Activated CD4-positive, alpha-beta memory T cell treated with anti-CD3 and anti-CD28 coated beads, Interleukin-2, amount 10 ng/mL, durations not matched to agents 7 days and 5 days (primary cell): ENCODE data around the gene SIRT2. TPM values are rescaled to one million over a fixed set of nuclear protein-coding genes. Genes with fewer than 3 reads are reported as not detected.

Experiments
- CTCF ChIA-PET: fragments of 350-600 bp; sonication (Branson Sonifier 250); formaldehyde crosslinking; loops from one replicate; lab custom pipeline; 2021; ENCODE audit warnings: antibody characterized with exemption, inconsistent platforms; lab: Charles Lee
- POLR2A ChIA-PET: fragments of 350-600 bp; sonication (Branson Sonifier 250); formaldehyde crosslinking; loops from one replicate; lab custom pipeline; 2021; ENCODE audit warnings: antibody characterized with exemption; lab: Charles Lee
- DNase-seq: peaks from one replicate; pipeline ENCODE4 v3.0.0-alpha.2; 2020
- H3K27ac Mint-ChIP-seq: one replicate; pipeline ENCODE4 v1.8.0; 2021; ENCODE audit warnings: mild to moderate bottlenecking, mixed read lengths
- H3K27me3 Mint-ChIP-seq: one replicate; pipeline ENCODE4 v1.8.0; 2021; ENCODE audit warnings: mixed read lengths
- H3K36me3 Mint-ChIP-seq: one replicate; pipeline ENCODE4 v1.8.0; 2021; ENCODE audit warnings: low read depth, mixed read lengths
- H3K4me1 Mint-ChIP-seq: one replicate; pipeline ENCODE4 v1.8.0; 2021; ENCODE audit warnings: mixed read lengths
- H3K4me3 Mint-ChIP-seq: one replicate; pipeline ENCODE4 v1.8.0; 2021; ENCODE audit warnings: mild to moderate bottlenecking, mixed read lengths
- H3K9me3 Mint-ChIP-seq: one replicate; pipeline ENCODE4 v1.8.0; 2021; ENCODE audit warnings: mixed read lengths
- total RNA-seq, 2 experiments: library from RNA; stranded (reverse); gene quantifications; one replicate each; pipeline ENCODE4 v1.2.3, GENCODE V29; 2021

The SIRT2 gene
- total RNA-seq, 2 experiments from 2014 or later, result 51.4 to 53.2 TPM

DNA sequence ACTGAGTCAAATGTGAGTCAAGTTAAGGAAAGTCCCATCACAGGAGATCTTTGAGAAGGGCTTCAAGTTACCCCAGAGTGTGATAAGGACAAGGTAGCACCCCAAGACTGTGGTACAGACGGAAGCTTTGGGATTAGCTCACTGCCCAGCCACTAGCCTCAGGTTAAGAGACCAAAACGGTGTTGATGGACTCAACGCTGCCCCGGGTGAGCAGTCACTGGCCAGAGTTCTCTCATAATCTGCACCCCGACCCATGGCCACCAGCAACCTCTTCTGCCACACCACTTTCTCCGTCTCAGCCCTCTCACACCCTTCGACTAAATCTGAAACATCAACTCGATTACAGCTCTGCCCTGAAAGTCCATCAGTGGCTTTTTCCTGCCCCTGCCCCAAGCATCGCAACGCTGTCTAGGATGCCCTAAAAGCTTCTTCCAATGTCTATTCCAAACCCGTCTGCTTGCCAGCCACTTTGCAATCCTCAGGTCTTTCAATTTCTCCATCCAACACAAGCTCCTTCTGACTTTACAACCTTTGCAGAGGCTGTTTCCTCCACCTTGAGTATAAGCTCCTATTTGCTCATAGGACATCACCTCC is 55.2 kb downstream of the SIRT2 start:
- H3K27me3 Mint-ChIP-seq, result no peaks in the 10 kb centered on the region
- ChIA-PET CTCF (interaction anchor here (0.7 to 1.1 kb wide), 3 partner anchors 9 to 75 kb away, joined by 3 read pairs; no protein-coding TSS in a partner anchor), POLR2A (interaction anchor here (0.6 to 1.3 kb wide), 9 partner anchors 8 to 35 kb away, joined by 3 to 7 read pairs (median 4); partner anchors contain the start of gene ECH1)
- H3K27ac Mint-ChIP-seq, result peak overlapping the region; percentile 93
- H3K4me3 Mint-ChIP-seq, result peak overlapping the region; percentile 16
- peaks cover 87% of the 10 kb centered on the region for H3K4me1 Mint-ChIP-seq
- peaks cover 95% of the 10 kb centered on the region for H3K36me3 Mint-ChIP-seq
- no peak for DNase-seq
- no peaks in the 10 kb centered on the region for H3K9me3 Mint-ChIP-seq

DNA sequence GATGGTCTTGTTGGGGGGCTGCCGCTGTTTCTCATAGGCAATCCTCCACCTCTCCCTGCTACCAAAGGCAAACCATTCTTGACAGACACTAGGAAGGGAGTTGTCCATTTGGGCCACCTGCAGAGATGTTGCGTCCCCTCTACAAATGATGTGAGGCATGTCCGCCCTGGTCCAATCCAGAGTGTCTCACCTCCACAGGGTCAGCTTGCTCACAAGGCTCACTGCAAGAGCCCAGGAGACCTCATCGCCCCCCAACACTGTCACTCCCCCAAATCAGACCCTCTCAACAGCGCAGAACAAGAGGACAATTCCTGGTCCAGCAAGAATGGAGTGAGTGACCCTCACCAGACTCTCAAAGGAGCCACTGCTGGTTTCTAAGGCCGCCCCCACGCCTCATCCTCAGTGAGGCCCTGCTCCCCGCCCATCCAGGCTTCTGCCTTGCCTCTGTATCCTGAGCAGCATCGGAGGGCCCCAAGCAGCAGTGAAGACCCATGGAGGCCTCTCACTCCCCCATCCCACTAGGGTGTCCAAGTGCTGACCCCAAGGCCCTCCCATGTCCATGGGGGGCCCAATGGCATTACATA is 56.2 kb downstream of the SIRT2 start:
- ChIA-PET POLR2A (interaction anchor here (1.0 to 1.6 kb wide), 5 partner anchors 9 to 108 kb away, joined by 3 to 11 read pairs (median 4); partner anchors contain the start of genes MRPS12 and SARS2), CTCF (interaction anchor here (1.0 to 1.6 kb wide), 4 partner anchors 8 to 45 kb away, joined by 3 to 11 read pairs (median 6); no protein-coding TSS in a partner anchor)
- H3K4me1 Mint-ChIP-seq, result peaks cover 86% of the 10 kb centered on the region
- DNase-seq, result no peak
- no peaks in the 10 kb centered on the region for H3K9me3 Mint-ChIP-seq
- no peaks in the 10 kb centered on the region for H3K27me3 Mint-ChIP-seq
- peaks cover 95% of the 10 kb centered on the region for H3K36me3 Mint-ChIP-seq
- peak overlapping the region; percentile 93 for H3K27ac Mint-ChIP-seq
- H3K4me3 Mint-ChIP-seq, result peak overlapping the region; percentile 8

DNA sequence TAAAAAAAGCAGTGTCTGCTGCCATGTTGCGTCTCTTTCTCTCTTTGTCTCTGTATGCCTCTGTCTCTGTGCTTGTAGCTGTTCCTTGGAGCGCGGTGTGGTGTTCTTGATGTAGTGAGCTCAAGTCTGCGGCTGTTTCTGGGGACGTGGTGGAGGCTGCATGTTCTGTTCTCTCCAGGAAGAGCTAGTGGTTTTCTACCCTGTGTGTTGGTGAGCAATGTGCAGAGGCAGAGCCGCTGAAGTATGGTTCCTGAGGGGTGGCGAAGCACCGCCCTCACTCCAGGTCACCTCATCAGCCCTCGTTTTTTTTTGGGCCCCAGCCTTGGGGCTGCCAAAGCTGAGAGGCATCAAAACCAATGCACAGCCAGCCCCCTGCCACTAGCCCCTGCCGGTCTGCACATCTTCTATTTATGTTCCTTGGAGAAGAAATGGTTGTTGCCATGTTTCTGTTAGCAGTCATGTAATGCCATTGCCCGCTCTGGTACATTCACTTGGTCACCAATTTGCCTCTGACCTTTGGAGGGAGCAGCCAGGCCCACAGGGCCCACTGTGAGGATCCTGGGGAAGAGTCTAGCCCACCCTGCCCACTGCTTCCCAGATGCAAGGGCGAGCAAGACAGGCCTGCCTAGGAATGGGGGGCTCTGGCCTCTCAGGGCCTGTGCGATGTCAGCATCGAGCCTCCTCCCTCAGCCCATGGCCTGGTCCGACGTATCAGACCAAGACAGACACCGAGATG is 56.8 kb downstream of the SIRT2 start:
- CTCF ChIA-PET, result interaction anchor here (0.7 to 1.6 kb wide), 14 partner anchors 9 to 440 kb away, joined by 3 to 11 read pairs (median 4); partner anchors contain the start of genes ECH1, FAM98C, MRPS12 and SARS2
- Mint-ChIP-seq H3K4me3 (peak overlapping the region; percentile 53), H3K36me3 (peaks cover 94% of the 10 kb centered on the region), H3K4me1 (peaks cover 80% of the 10 kb centered on the region), H3K27ac (peak overlapping the region; percentile 93), H3K27me3 (no peaks in the 10 kb centered on the region), H3K9me3 (no peaks in the 10 kb centered on the region)
- POLR2A ChIA-PET, result interaction anchor here (0.6 to 2.7 kb wide), 21 partner anchors 9 to 549 kb away, joined by 3 to 37 read pairs (median 4); partner anchors contain the start of genes ACTN4, ECH1, EIF3K and MED29
- DNase-seq, result peak; percentile 83

DNA sequence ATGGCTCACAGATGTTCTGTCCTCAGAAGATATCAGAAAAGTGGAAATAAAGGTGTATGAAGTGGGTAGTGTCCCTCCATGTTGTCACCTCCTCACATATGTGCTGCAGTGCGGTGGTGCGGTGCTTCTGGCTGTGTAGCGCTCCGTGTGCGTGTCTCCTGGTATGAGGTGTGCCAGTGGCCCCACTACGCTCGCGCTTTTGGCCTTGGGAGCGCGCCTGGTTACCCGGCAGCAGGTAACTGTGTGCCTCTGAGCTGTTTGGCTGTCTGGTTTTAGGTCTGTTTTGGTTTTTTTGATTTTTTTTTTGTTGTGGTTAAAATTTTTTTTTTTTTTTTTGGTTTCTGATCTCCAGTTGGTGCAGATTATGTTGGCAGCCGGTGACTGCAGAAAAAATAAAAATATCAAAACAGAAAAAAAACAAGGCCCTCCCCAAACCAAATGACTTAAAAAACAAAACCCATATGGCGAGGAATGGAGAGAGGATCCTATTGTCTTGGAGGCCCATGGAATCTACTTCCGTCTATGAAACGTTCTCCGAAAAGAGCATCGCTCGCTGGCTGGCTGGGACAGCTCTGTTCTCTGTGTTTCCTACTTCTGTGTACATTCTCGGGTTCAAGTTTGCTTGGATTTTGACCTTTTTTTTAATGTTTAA is 57.5 kb downstream of the SIRT2 start:
- Mint-ChIP-seq H3K36me3 (peaks cover 94% of the 10 kb centered on the region), H3K4me1 (peaks cover 73% of the 10 kb centered on the region), H3K27ac (peak overlapping the region; percentile 93), H3K9me3 (no peaks in the 10 kb centered on the region), H3K27me3 (no peaks in the 10 kb centered on the region), H3K4me3 (peak overlapping the region; percentile 53)
- DNase-seq, result peak; percentile 40
- ChIA-PET CTCF (interaction anchor here (0.7 to 1.6 kb wide), 14 partner anchors 9 to 439 kb away, joined by 3 to 11 read pairs (median 4); partner anchors contain the start of genes ECH1, FAM98C, MRPS12 and SARS2), POLR2A (interaction anchor here (0.6 to 2.7 kb wide), 22 partner anchors 9 to 550 kb away, joined by 3 to 37 read pairs (median 4); partner anchors contain the start of genes ACTN4, ECH1, EIF3K and MED29)

DNA sequence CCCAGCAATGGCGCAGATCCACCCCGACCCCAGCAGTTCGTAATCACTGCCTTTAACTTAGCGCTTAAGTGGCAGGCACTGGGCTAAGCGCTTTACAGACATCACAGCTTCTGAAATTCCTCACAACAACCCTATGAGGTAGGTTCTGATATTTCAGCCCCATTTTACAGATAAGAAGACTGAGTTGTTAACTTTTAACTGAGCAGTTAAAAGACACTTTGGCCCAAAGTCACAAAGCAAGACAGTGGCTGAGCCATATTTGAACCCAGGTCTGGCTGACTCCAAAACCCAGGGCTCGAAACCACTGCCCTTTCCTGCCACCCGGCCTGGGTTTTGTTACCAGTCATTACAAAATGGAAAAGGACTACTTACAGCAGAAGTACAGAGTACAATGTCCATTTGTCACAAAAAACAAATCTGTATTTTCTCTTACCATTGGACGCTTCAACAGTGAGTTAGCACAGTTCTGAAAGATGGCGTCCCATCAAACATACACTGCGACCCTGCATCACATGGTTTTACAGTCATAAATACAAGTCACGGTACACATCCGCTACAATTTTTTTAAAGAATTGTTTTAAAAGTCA is 58.1 kb downstream of the SIRT2 start:
- Mint-ChIP-seq H3K4me1 (peaks cover 69% of the 10 kb centered on the region), H3K36me3 (peaks cover 95% of the 10 kb centered on the region)

DNA sequence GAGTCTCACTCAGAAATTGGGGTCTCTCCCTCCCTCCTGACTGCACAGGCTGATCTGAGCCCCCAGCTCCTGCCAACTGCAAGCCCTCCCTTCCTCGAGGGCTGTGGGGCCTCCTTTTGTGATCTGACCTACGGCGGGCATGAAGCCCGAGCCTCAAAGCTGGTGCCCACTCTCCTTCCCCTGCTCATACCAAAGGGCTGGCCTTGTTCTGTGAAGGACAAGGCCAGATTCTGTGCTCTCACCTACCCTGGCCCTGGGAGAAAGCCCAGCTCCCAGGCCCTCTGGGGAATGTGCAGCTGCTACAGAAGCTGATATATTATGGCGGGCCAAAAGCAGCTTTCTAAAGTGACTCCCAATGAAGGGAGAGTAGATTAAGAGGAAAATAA is 58.8 kb downstream of the SIRT2 start:
- POLR2A ChIA-PET, result interaction anchor here (1.2 to 2.7 kb wide), 3 partner anchors 9 to 38 kb away, joined by 4 to 37 read pairs (median 7); partner anchors contain the start of genes ECH1 and RINL
- Mint-ChIP-seq H3K27me3 (no peaks in the 10 kb centered on the region), H3K9me3 (no peaks in the 10 kb centered on the region), H3K27ac (peak overlapping the region; percentile 93), H3K4me3 (no peak overlapping the region), H3K36me3 (peaks cover 93% of the 10 kb centered on the region), H3K4me1 (peaks cover 62% of the 10 kb centered on the region)
- CTCF ChIA-PET, result interaction anchor here (1.0 to 2.1 kb wide), 2 partner anchors 9 to 90 kb away, joined by 3 to 6 read pairs; partner anchors contain the start of genes ECH1, MRPS12 and SARS2
- DNase-seq, result no peak

More for the DNA sequence above, 58.1 kb downstream of the SIRT2 start:
- H3K27ac Mint-ChIP-seq, result peak overlapping the region; percentile 93
- DNase-seq, result no peak
- H3K27me3 Mint-ChIP-seq, result no peaks in the 10 kb centered on the region
- H3K4me3 Mint-ChIP-seq, result peak overlapping the region; percentile 53
- no peaks in the 10 kb centered on the region for H3K9me3 Mint-ChIP-seq
- CTCF ChIA-PET, result interaction anchor here (1.0 to 2.1 kb wide), 6 partner anchors 10 to 89 kb away, joined by 3 to 11 read pairs (median 6); partner anchors contain the start of genes ECH1, MRPS12 and SARS2
- POLR2A ChIA-PET, result interaction anchor here (0.6 to 2.7 kb wide), 12 partner anchors 9 to 225 kb away, joined by 3 to 37 read pairs (median 6); partner anchors contain the start of genes ECH1, EIF3K and RINL

DNA sequence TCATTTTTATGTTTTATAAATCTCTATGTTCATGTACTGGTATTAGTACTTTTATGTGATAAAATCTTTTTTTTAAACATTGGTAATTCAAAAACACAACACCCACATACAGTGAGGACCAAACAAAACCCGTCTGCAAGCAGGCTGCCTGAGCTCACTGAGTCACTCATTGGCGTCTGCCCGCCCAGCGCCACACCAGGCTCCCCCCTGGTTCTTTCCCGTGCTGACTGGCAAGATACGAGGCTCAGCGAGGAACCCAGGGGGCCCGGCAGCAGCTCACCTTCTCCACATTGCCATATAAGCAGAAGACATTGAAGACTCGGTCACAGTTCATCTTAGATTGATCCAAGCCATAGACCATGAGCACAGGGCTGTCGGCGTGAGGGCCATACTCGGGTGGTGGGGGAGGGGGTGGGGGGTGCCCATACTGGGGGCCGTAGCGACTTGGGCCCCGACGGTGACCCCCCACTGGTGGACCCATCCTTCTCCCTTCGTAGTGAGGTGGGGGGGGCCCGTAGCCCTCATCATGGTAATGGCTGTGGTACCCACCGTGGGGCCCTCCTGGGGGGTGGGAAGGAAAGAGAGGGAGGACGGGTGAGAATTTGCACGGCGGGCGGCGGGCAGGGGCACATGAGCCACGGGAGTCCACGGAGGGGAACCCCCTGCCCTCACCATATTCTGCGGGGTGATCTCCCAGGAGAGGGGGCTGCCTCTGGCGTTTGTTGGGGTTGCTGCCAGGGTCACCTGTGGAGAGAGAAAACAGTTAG is 59.4 kb downstream of the SIRT2 start:
- Mint-ChIP-seq H3K36me3 (peaks cover 93% of the 10 kb centered on the region), H3K4me3 (no peak overlapping the region), H3K27me3 (no peaks in the 10 kb centered on the region), H3K4me1 (peaks cover 58% of the 10 kb centered on the region), H3K9me3 (no peaks in the 10 kb centered on the region), H3K27ac (peak overlapping the region; percentile 44)
- ChIA-PET POLR2A (interaction anchor here (1.2 to 2.8 kb wide), 5 partner anchors 8 to 39 kb away, joined by 3 to 37 read pairs (median 7); partner anchors contain the start of genes ECH1 and RINL), CTCF (interaction anchor here (1.0 to 2.1 kb wide), 3 partner anchors 8 to 90 kb away, joined by 3 to 6 read pairs (median 5); partner anchors contain the start of genes ECH1, MRPS12 and SARS2)
- DNase-seq, result no peak

DNA sequence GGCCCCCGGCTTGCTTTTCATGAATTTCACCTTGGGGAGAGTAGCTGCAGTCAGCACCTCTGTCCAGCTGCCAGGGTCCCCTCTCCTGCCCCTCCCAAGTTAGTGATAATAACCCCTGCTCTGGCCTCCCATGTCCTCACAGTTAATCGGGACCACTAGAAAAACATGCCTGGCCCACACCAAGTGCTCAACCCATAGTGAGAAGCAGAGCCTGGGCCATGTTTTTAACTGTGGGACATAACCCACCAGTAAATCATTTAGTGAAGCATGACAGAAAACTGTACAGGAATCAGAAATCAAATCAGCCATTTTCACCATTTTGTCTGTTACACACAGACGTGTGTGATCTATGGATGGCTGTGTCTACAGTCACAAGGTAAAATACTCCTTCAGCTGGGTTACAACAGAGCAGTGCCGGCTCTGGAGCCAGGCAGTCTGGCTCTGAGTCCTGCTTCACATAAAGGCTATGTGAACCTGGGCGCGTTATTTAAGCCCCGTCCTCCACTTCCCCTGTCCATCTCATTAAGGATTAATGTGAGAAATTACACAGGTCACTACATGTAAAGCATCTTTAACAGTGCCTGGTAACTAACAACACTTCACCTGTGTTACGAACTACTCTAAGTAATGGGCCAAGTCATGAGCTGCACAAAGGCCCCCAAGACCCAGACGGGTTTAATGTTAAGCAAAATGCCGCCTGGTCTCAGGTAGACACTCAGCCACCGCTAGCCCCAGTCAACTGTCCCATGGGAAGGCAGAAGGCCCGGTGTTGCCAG is 60.2 kb downstream of the SIRT2 start:
- Mint-ChIP-seq H3K27ac (peak overlapping the region; percentile 61), H3K4me3 (no peak overlapping the region), H3K4me1 (peaks cover 52% of the 10 kb centered on the region), H3K9me3 (no peaks in the 10 kb centered on the region), H3K36me3 (peaks cover 85% of the 10 kb centered on the region), H3K27me3 (no peaks in the 10 kb centered on the region)
- ChIA-PET POLR2A (interaction anchor here (0.7 to 2.8 kb wide), 6 partner anchors 8 to 325 kb away, joined by 3 to 11 read pairs (median 3); partner anchors contain the start of gene HNRNPL), CTCF (interaction anchor here (2.1 kb wide), 2 partner anchors 69 to 91 kb away, joined by 5 to 6 read pairs; partner anchors contain the start of genes MRPS12 and SARS2)
- DNase-seq, result no peak

DNA sequence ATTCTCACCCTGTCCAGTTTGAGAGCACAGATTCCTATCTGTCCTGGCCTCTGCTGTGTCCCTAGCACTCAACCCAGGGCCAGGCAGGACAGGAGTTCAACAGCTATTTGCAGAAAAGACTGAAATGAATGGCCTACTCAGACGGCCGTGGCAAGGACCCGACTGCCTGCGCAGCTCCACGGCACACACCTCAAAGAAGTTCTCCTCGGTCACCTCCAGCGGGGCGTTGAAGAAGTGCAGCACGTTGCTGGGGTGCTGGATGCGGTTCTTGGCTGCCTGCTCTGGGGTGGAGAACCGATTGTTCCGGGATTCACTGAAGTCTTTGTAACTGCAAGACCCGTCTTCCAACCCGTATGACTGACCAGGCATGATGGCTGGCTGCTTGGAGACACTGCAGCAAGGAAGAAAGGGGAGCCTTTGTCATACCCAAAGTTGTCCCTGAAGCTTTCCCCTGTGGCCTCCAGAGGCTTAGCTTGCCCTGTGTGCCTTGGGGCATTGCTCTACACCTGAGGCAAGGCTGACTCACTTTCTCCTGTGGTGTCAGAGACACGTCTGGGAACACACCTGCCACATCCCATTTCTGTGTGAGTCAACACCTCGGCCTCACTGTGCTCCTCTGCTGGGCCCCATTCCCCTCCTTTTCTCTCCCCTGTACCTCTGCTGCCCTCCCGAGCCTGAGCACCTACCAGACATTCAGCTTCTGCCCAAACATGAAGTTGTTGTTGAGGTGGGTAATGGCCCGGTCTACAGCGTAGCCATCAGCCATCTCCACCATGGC is 61.0 kb downstream of the SIRT2 start:
- H3K27ac Mint-ChIP-seq, result peak overlapping the region; percentile 61
- ChIA-PET POLR2A (interaction anchor here (0.7 to 2.8 kb wide), 8 partner anchors 9 to 325 kb away, joined by 3 to 11 read pairs (median 3); partner anchors contain the start of gene HNRNPL), CTCF (interaction anchor here (2.1 kb wide), 1 partner anchor 69 kb away, joined by 5 read pairs; no protein-coding TSS in a partner anchor)
- H3K9me3 Mint-ChIP-seq, result no peaks in the 10 kb centered on the region
- peaks cover 48% of the 10 kb centered on the region for H3K4me1 Mint-ChIP-seq
- H3K4me3 Mint-ChIP-seq, result no peak overlapping the region
- H3K27me3 Mint-ChIP-seq, result no peaks in the 10 kb centered on the region
- DNase-seq, result peak; percentile 32
- H3K36me3 Mint-ChIP-seq, result peaks cover 77% of the 10 kb centered on the region
